Type B pancreatic cell (in vitro differentiated cells): ENCODE results near the gene PRR20D. TPM values are rescaled to one million over a fixed set of nuclear protein-coding genes. Genes with fewer than 3 reads are reported as not detected.
"Not testable (repeated sequence)": the region's sequence is repeated elsewhere in the genome, so short reads cannot be mapped to it uniquely, and the experiment has no call there.

ENCODE experiments used
- DNase-seq: peaks from one replicate; pipeline ENCODE4 v3.0.0; 2021; ENCODE audit warnings: mixed read lengths; ENCODE audit not compliant: unreplicated experiment; ENCODE audit errors: extremely low spot score
- H3K27ac Mint-ChIP-seq: 2 replicates; pipeline ENCODE4 v1.8.0; 2021; ENCODE audit warnings: mild to moderate bottlenecking, mixed read lengths
- H3K27me3 Mint-ChIP-seq: 2 replicates; pipeline ENCODE4 v1.8.0; 2021; ENCODE audit warnings: mixed read lengths
- H3K36me3 Mint-ChIP-seq: 2 replicates; pipeline ENCODE4 v1.8.0; 2021; ENCODE audit warnings: mixed read lengths
- H3K4me1 Mint-ChIP-seq: one replicate; pipeline ENCODE4 v1.8.0; 2021; ENCODE audit warnings: mixed read lengths; ENCODE audit not compliant: unreplicated experiment
- H3K4me3 Mint-ChIP-seq: 2 replicates; pipeline ENCODE4 v1.8.0; 2021; ENCODE audit warnings: mild to moderate bottlenecking, mixed read lengths
- H3K9me3 Mint-ChIP-seq: 2 replicates; pipeline ENCODE4 v1.8.0; 2021; ENCODE audit warnings: mixed read lengths
- long read RNA-seq: library from polyadenylated mRNA; unstranded; transcript quantifications from one replicate; pipeline ENCODE4 v2.0.0, GENCODE V29; 2020
- total RNA-seq: library from RNA; stranded (reverse); gene quantifications from 2 replicates; pipeline ENCODE4 v1.2.1, GENCODE V29; 2021; ENCODE audit warnings: low replicate concordance
- TF ChIP-seq, protein P1 (sequence below): fragments of 200-600 bp; sonication (generic); conservative IDR thresholded peaks from 2 replicates; pipeline ENCODE4 v1.5.0; 2021; ENCODE audit warnings: antibody characterized with exemption, mild to moderate bottlenecking

The PRR20D gene
- total RNA-seq = not detected in 2 replicates
- long read RNA-seq = 0 reads

GRCh38 chr13:57160332-57160731, at the start of gene PRR20D:
Gene PRR20D (plus strand): TSS chr13:57160632. CDS start chr13:57161019, 387 bp downstream.
- H3K4me3 Mint-ChIP-seq, H3K27ac Mint-ChIP-seq, H3K9me3 Mint-ChIP-seq, H3K36me3 Mint-ChIP-seq, DNase-seq, H3K27me3 Mint-ChIP-seq, H3K4me1 Mint-ChIP-seq: not testable (repeated sequence)

- TF ChIP-seq, protein P1, sequence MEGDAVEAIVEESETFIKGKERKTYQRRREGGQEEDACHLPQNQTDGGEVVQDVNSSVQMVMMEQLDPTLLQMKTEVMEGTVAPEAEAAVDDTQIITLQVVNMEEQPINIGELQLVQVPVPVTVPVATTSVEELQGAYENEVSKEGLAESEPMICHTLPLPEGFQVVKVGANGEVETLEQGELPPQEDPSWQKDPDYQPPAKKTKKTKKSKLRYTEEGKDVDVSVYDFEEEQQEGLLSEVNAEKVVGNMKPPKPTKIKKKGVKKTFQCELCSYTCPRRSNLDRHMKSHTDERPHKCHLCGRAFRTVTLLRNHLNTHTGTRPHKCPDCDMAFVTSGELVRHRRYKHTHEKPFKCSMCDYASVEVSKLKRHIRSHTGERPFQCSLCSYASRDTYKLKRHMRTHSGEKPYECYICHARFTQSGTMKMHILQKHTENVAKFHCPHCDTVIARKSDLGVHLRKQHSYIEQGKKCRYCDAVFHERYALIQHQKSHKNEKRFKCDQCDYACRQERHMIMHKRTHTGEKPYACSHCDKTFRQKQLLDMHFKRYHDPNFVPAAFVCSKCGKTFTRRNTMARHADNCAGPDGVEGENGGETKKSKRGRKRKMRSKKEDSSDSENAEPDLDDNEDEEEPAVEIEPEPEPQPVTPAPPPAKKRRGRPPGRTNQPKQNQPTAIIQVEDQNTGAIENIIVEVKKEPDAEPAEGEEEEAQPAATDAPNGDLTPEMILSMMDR = no peak
- no peaks in the 10 kb centered on the region for H3K4me1 Mint-ChIP-seq
- H3K27ac Mint-ChIP-seq = no peak overlapping the region
- no peaks in the 10 kb centered on the region for H3K36me3 Mint-ChIP-seq
- H3K27me3 Mint-ChIP-seq = no peaks in the 10 kb centered on the region
- no peak for DNase-seq
- no peaks in the 10 kb centered on the region for H3K9me3 Mint-ChIP-seq
- H3K4me3 Mint-ChIP-seq = no peak overlapping the region
Observed at GRCh38 chr13:57114945-57115344, 45.5 kb upstream of the PRR20D start.

- Mint-ChIP-seq H3K4me3 (no peak overlapping the region), H3K36me3 (no peaks in the 10 kb centered on the region), H3K4me1 (no peaks in the 10 kb centered on the region), H3K27me3 (no peaks in the 10 kb centered on the region), H3K27ac (no peak overlapping the region), H3K9me3 (no peaks in the 10 kb centered on the region)
- TF ChIP-seq, protein P1 = no peak
- DNase-seq = no peak
Observed at GRCh38 chr13:57123681-57124080, 36.8 kb upstream of the PRR20D start.

GRCh38 chr13:57128909-57129308, 31.5 kb upstream of the PRR20D start:
- Mint-ChIP-seq H3K27ac (no peak overlapping the region), H3K4me1 (no peaks in the 10 kb centered on the region), H3K36me3 (no peaks in the 10 kb centered on the region), H3K4me3 (no peak overlapping the region), H3K27me3 (no peaks in the 10 kb centered on the region), H3K9me3 (no peaks in the 10 kb centered on the region)
- DNase-seq = no peak
- TF ChIP-seq, protein P1 = no peak

- TF ChIP-seq, protein P1 = no peak
- H3K36me3 Mint-ChIP-seq = no peaks in the 10 kb centered on the region
- H3K27ac Mint-ChIP-seq = no peak overlapping the region
- H3K9me3 Mint-ChIP-seq = no peaks in the 10 kb centered on the region
- H3K4me3 Mint-ChIP-seq = no peak overlapping the region
- no peaks in the 10 kb centered on the region for H3K27me3 Mint-ChIP-seq
- H3K4me1 Mint-ChIP-seq = no peaks in the 10 kb centered on the region
- DNase-seq = no peak
Observed at GRCh38 chr13:57136093-57136492, 24.3 kb upstream of the PRR20D start.

- Mint-ChIP-seq H3K4me1 (no peaks in the 10 kb centered on the region), H3K27ac (no peak overlapping the region), H3K4me3 (no peak overlapping the region), H3K9me3 (no peaks in the 10 kb centered on the region), H3K36me3 (no peaks in the 10 kb centered on the region), H3K27me3 (no peaks in the 10 kb centered on the region)
- TF ChIP-seq, protein P1 = no peak
- no peak for DNase-seq
Observed at GRCh38 chr13:57137585-57137984, 22.8 kb upstream of the PRR20D start.
